Keratinocyte (primary cell): ENCODE measurements around the gene MEF2A.

ENCODE experiments used
- EZH2 ChIP-seq: IDR thresholded peaks from one replicate; pipeline ENCODE4 v1.6.1; 2012; ENCODE audit warnings: inconsistent platforms, mild to moderate bottlenecking, low read length, moderate library complexity
- TF ChIP-seq, protein P1 (sequence below), 3 experiments: IDR thresholded peaks in 1 of 3; conservative IDR thresholded peaks in 1 of 3; optimal IDR thresholded peaks in 1 of 3; 2 replicates in 2 of 3; 3 replicates in 1 of 3; pipeline versions ENCODE3 to v1.5.1; 2011; ENCODE audit warnings: low read length in 3 of 3, mild to moderate bottlenecking in 3 of 3, moderate library complexity in 2 of 3, control low read depth in 1 of 3, inconsistent platforms in 1 of 3; ENCODE audit not compliant: insufficient read depth in 2 of 3; ENCODE audit errors: extremely low read depth in 1 of 3

DNA sequence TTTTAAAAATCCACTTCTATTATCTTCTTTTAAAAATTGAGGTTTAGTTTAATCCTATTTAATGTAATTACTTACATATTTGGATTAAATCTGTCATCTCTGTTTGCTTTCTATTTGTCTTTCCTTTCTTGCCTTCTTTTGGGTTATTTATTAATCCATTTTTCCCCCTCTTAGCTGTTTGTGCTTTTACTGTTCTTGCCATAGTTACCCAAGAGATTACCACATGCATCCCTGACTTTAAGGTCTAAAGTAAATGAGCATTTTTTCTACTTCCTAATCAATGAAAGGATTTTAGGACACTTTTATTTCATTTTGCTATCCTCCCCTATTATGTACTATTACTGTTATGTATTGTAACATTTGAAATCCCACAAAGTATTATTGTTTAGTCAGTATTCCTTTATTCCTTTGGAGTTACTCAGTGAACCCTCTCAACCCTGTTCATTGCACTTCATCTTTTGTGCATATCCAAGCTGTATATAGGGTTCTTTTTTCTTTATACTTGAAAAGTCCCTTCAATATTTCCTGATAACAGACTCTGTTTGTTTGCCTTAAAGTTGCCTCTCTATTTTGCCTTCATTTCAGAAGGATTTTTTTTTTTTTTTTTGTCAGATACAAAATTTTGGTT is 62.7 kb downstream of the MEF2A start:
- TF ChIP-seq EZH2, result no peak
- TF ChIP-seq, protein P1, sequence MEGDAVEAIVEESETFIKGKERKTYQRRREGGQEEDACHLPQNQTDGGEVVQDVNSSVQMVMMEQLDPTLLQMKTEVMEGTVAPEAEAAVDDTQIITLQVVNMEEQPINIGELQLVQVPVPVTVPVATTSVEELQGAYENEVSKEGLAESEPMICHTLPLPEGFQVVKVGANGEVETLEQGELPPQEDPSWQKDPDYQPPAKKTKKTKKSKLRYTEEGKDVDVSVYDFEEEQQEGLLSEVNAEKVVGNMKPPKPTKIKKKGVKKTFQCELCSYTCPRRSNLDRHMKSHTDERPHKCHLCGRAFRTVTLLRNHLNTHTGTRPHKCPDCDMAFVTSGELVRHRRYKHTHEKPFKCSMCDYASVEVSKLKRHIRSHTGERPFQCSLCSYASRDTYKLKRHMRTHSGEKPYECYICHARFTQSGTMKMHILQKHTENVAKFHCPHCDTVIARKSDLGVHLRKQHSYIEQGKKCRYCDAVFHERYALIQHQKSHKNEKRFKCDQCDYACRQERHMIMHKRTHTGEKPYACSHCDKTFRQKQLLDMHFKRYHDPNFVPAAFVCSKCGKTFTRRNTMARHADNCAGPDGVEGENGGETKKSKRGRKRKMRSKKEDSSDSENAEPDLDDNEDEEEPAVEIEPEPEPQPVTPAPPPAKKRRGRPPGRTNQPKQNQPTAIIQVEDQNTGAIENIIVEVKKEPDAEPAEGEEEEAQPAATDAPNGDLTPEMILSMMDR (optimal IDR thresholded peaks at IDR 0.05 in 1 of 3, IDR thresholded peaks at IDR 0.05 in 1 of 3, conservative IDR thresholded peaks at IDR 0.05 in 1 of 3; ENCODE audit: extremely low read depth in 1 of 3, insufficient read depth in 2 of 3, low read length in 3 of 3), result no peak
